ENCODE results near the gene SIK3. TPM values are rescaled to one million over a fixed set of nuclear protein-coding genes. Genes with fewer than 3 reads are reported as not detected.
"Not testable (repeated sequence)": the region's sequence is repeated elsewhere in the genome, so short reads cannot be mapped to it uniquely, and the experiment has no call there.

Gene SIK3
- total RNA-seq, 2 donors from 2014 or later: 26.2 to 77.6 TPM

DNA sequence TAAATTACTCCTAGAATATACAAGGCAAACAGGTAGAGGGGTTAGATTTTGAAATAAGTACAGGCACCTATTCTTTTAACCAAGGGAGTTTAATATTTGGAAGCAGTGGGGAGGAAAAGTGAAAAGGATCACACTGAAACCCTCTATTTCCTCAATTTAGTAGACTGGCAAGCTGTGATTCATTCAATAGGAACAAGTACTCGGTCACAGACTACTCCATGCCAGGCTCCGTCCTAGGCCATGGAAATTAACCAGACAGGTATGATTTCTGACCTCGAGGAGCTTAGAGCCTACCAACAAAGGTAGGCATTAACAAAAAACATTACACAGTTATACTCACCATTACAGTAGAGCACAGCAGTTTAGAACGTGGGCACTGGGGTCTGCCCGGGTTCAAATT, 40.9 kb downstream of the SIK3 start:
- Histone ChIP-seq H3K4me1 (replicated peaks) (no peaks in the 10 kb centered on the region), H3K27me3 (replicated peaks; ENCODE audit: insufficient read depth) (no peaks in the 10 kb centered on the region), H3K27ac (no peak overlapping the region), H3K36me3 (no peaks in the 10 kb centered on the region), H3K4me3 (no peak overlapping the region), H3K9me3 (no peaks in the 10 kb centered on the region)
- intact Hi-C loops (cut with DNase I): no loop called here
- WGBS: 96% methylated on average over 5 of the region's 5 CpGs
- TF ChIP-seq POLR2AphosphoS5 (IDR thresholded peaks at IDR 0.05) (no peak), POLR2A (IDR thresholded peaks at IDR 0.05) (no peak)
- TF ChIP-seq, protein P1, sequence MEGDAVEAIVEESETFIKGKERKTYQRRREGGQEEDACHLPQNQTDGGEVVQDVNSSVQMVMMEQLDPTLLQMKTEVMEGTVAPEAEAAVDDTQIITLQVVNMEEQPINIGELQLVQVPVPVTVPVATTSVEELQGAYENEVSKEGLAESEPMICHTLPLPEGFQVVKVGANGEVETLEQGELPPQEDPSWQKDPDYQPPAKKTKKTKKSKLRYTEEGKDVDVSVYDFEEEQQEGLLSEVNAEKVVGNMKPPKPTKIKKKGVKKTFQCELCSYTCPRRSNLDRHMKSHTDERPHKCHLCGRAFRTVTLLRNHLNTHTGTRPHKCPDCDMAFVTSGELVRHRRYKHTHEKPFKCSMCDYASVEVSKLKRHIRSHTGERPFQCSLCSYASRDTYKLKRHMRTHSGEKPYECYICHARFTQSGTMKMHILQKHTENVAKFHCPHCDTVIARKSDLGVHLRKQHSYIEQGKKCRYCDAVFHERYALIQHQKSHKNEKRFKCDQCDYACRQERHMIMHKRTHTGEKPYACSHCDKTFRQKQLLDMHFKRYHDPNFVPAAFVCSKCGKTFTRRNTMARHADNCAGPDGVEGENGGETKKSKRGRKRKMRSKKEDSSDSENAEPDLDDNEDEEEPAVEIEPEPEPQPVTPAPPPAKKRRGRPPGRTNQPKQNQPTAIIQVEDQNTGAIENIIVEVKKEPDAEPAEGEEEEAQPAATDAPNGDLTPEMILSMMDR (IDR thresholded peaks at IDR 0.05): no peak
- no peak for DNase-seq (ENCODE audit: low spot score)

DNA sequence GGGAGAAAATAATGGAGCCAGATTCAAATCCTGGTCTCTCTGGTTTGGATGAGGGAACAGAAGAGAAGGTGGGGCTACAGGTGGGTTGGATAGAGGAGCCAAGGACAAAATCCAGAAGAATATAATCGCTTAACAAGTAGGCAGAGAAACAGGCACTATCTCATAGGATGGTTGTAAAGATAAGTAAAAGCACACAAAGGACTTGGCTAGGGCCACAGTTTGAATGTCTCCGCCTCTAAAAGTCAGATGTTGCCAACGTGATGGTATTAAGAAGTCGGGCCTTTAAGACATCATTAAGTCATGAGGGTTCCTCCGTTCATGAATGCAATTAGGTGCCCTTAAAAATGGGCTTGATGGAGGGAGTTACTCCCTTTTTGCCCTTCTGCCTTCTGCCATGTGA, 42.8 kb downstream of the SIK3 start:
- no peak overlapping the region for H3K27ac ChIP-seq
- TF ChIP-seq POLR2AphosphoS5 (IDR thresholded peaks at IDR 0.05) (no peak), POLR2A (IDR thresholded peaks at IDR 0.05) (no peak)
- TF ChIP-seq, protein P1 (IDR thresholded peaks at IDR 0.05): no peak
- DNase-seq (ENCODE audit: low spot score): no peak
- intact Hi-C loops (cut with DNase I): no loop called here
- H3K4me3 ChIP-seq: no peak overlapping the region
- no peaks in the 10 kb centered on the region for H3K36me3 ChIP-seq
- H3K27me3 ChIP-seq (replicated peaks; ENCODE audit: insufficient read depth): no peaks in the 10 kb centered on the region
- H3K9me3 ChIP-seq: no peaks in the 10 kb centered on the region
- no peaks in the 10 kb centered on the region for H3K4me1 ChIP-seq (replicated peaks)
- WGBS: 37% methylated on average over 5 of the region's 5 CpGs

DNA sequence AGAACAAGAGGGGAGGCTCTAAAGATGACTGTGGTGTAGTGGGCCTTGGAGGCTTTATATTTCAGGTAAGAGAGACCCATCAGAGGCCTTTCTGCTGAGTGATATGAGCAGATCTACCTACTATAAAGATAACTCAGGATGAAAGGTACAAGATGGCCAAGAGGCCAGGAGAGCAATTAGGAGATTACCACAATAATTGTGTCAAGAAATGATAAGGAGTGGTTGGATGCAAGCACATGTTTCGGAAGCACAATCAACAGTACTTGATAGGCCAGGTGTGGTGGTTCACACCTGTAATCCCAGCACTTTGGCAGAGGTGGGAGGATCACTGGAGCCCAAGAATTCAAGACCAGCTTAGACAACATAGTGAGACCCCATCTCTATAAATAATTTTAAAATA, 43.8 kb downstream of the SIK3 start:
- Histone ChIP-seq H3K4me1 (replicated peaks) (no peaks in the 10 kb centered on the region), H3K27ac (no peak overlapping the region), H3K4me3 (no peak overlapping the region), H3K9me3 (no peaks in the 10 kb centered on the region), H3K27me3 (replicated peaks; ENCODE audit: insufficient read depth) (no peaks in the 10 kb centered on the region), H3K36me3 (no peaks in the 10 kb centered on the region)
- no peak for DNase-seq (ENCODE audit: low spot score)
- 100% methylated on average over 1 of the region's 1 CpG for WGBS
- no peak for TF ChIP-seq POLR2A (IDR thresholded peaks at IDR 0.05)
- no peak for TF ChIP-seq POLR2AphosphoS5 (IDR thresholded peaks at IDR 0.05)
- TF ChIP-seq, protein P1 (IDR thresholded peaks at IDR 0.05): no peak
- intact Hi-C loops (cut with DNase I): no loop called here

DNA sequence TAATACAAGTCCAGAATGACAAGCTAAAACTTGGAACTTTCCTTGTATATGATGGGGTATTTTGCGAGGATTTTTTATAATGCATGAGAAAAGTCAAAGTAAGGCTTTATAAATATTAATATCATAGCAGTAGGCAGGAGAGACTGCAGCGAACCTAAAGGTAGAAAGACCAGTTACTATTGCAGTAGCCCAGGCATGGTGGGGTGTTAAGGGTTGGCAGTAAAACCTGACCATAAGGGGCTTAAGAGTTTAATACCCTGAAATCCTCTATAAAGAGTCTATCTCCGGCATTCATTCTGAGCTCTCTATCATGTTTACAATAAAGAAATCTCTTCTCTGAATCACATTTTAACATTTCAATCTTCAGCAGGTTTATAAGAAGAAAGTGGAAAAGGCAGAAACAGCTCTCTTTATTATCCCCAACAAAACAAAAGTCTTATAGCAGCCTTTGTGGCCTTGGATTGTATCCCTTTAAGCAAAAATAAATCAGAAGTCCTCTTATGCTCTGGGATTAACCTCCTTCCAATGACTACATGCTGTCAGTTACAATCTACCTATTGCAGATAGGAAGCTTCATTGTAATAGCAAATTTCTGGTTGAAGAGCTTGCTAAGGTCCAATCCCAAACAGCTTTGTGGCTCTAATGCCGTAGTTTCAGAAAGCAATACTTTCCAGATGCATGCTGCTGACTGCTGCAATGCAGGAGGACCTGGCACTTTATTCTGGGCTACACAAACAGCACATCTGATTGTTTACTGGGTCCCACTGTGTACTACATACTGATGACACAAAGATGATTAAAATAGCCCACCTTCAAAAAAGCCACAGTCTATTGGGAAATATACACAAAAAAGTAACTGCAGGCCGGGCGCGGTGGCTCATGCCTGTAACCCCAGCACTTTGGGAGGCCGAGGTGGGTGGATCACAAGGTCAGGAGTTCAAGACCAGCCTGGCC, 45.8 kb downstream of the SIK3 start:
- H3K27me3 ChIP-seq (replicated peaks; ENCODE audit: insufficient read depth): no peaks in the 10 kb centered on the region
- H3K36me3 ChIP-seq: no peaks in the 10 kb centered on the region
- TF ChIP-seq, protein P1 (IDR thresholded peaks at IDR 0.05): no peak
- TF ChIP-seq POLR2A (IDR thresholded peaks at IDR 0.05): no peak
- TF ChIP-seq POLR2AphosphoS5 (IDR thresholded peaks at IDR 0.05): no peak
- H3K9me3 ChIP-seq: no peaks in the 10 kb centered on the region
- H3K27ac ChIP-seq: no peak overlapping the region
- H3K4me3 ChIP-seq: no peak overlapping the region
- intact Hi-C loops (cut with DNase I): no loop called here
- H3K4me1 ChIP-seq (replicated peaks): no peaks in the 10 kb centered on the region
- 92% methylated on average over 8 of the region's 8 CpGs for WGBS
- DNase-seq (ENCODE audit: low spot score): no peak

DNA sequence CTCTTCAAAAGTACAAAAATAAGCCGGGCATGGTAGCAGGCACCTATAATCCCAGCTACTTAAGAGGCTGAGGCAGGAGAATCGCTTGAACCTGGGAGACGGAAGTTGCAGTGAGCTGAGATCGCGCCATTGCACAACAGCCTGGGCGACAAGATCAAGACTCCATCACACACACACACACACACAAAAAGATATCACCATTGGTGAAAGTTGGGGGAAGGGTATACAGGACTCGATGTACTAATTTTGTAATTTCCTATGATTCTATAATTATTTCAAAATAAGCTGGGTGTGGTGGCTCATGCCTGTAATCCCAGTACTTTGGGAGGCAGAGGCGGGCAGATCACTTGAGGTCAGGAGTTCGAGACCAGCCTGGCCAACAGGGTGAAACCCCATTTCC, 48.1 kb downstream of the SIK3 start:
- H3K9me3 ChIP-seq; H3K27ac ChIP-seq; H3K4me1 ChIP-seq (replicated peaks); H3K27me3 ChIP-seq (replicated peaks; ENCODE audit: insufficient read depth); DNase-seq (ENCODE audit: low spot score); H3K36me3 ChIP-seq; H3K4me3 ChIP-seq; intact Hi-C loops (cut with DNase I): not testable (repeated sequence)
- WGBS: 95% methylated on average over 9 of the region's 9 CpGs

DNA sequence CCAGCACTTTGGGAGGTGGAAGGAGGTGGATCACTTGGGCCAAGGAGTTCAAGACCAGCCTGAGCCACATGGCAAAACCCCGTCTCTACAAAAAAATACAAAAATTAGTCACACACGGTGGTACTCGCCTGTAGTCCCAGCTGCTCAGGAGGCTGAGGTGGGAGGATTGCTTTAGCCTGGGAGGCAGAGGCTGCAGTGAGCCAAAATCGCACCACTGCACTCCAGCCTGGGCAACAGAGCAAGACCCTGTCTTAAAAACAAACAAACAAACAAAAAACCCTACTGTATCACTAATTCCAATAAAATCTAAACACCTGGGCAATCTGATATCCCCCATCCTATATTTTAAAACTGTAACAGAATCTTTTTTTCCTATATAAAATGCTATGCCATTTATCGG, 51.6 kb downstream of the SIK3 start:
- H3K4me3 ChIP-seq; intact Hi-C loops (cut with DNase I); H3K36me3 ChIP-seq; H3K27ac ChIP-seq; DNase-seq (ENCODE audit: low spot score); H3K9me3 ChIP-seq; H3K27me3 ChIP-seq (replicated peaks; ENCODE audit: insufficient read depth); H3K4me1 ChIP-seq (replicated peaks): not testable (repeated sequence)
- WGBS: 95% methylated on average over 5 of the region's 5 CpGs

All from prostate gland (tissue), 2 donors.